H1 (cell line): ENCODE results near the gene GALE. TPM values are rescaled to one million over a fixed set of nuclear protein-coding genes. Genes with fewer than 3 reads are reported as not detected.
"Not testable (repeated sequence)": the region's sequence is repeated elsewhere in the genome, so short reads cannot be mapped to it uniquely, and the experiment has no call there.

Experiments
- CTCF ChIA-PET: fragments of 300-600 bp; sonication (Branson Sonifier 250); formaldehyde crosslinking; loops from one replicate; lab custom pipeline; 2021; ENCODE audit not compliant: partially characterized antibody; lab: Charles Lee
- POLR2A ChIA-PET: fragments of 300-600 bp; sonication (Branson Sonifier 250); formaldehyde crosslinking; loops from one replicate; lab custom pipeline; 2021; ENCODE audit warnings: inconsistent platforms; ENCODE audit not compliant: partially characterized antibody; lab: Charles Lee
- DNase-seq, 2 experiments: peaks; one replicate each; pipeline versions ENCODE4 v3.0.0 to v3.0.0-alpha.2; 2010 to 2022; ENCODE audit warnings: low spot score in 2 of 2, low read depth in 1 of 2, mixed read lengths in 1 of 2
- FAIRE-seq: peaks from 2 replicates; lab custom pipeline; 2011; peaks lifted over from hg19 to GRCh38; lab: Jason Lieb, UNC
- H2AFZ ChIP-seq: 2 replicates; pipeline ENCODE4 v1.8.1; 2012; ENCODE audit warnings: low read length, inconsistent platforms
- H2AK5ac ChIP-seq: 2 replicates; pipeline ENCODE4 v1.6.1; 2013; ENCODE audit warnings: low read depth, low read length
- H2BK120ac ChIP-seq: replicated peaks from 2 replicates; pipeline ENCODE3; 2013; ENCODE audit warnings: low read depth, low read length, inconsistent platforms
- H2BK12ac ChIP-seq: 2 replicates; pipeline ENCODE4 v1.6.1; 2013; ENCODE audit warnings: low read depth, low read length
- H2BK15ac ChIP-seq: 2 replicates; pipeline ENCODE4 v1.6.1; 2013; ENCODE audit warnings: low read length
- H2BK20ac ChIP-seq: 2 replicates; pipeline ENCODE4 v1.6.1; 2013; ENCODE audit warnings: low read length
- H2BK5ac ChIP-seq: 2 replicates; pipeline ENCODE4 v1.6.1; 2013; ENCODE audit warnings: low read depth, low read length
- H3K14ac ChIP-seq: 2 replicates; pipeline ENCODE4 v1.6.1; 2013; ENCODE audit warnings: inconsistent platforms; ENCODE audit not compliant: insufficient read length
- H3K18ac ChIP-seq: 2 replicates; pipeline ENCODE4 v1.6.1; 2013; ENCODE audit warnings: low read length; ENCODE audit errors: extremely low read depth
- H3K23ac ChIP-seq: 2 replicates; pipeline ENCODE4 v1.6.1; 2013; ENCODE audit warnings: inconsistent platforms; ENCODE audit not compliant: insufficient read length
- H3K23me2 ChIP-seq: 2 replicates; pipeline ENCODE4 v1.6.1; 2013; ENCODE audit warnings: low read depth, low read length
- H3K27ac ChIP-seq: 2 replicates; pipeline ENCODE4 v1.6.1; 2011; ENCODE audit warnings: low read depth, low read length, inconsistent platforms
- H3K27me3 ChIP-seq, 4 experiments: replicated peaks in 1 of 4; 1 replicate in 1 of 4; 2 replicates in 3 of 4; pipeline versions ENCODE4 v1.6.1 to v1.8.1; 2011 to 2013; ENCODE audit warnings: low read length in 3 of 4, mild to moderate bottlenecking in 3 of 4, inconsistent platforms in 2 of 4, mixed read lengths in 2 of 4, moderate library complexity in 1 of 4; ENCODE audit not compliant: control insufficient read depth in 3 of 4, insufficient read depth in 3 of 4; ENCODE audit errors: extremely low read depth in 1 of 4
- H3K36me3 ChIP-seq, 4 experiments: 2 replicates each; pipeline versions ENCODE4 v1.6.1 to v1.8.1; 2011 to 2013; ENCODE audit warnings: mild to moderate bottlenecking in 4 of 4, low read length in 3 of 4, moderate library complexity in 2 of 4, control low read depth in 1 of 4, inconsistent platforms in 1 of 4; ENCODE audit not compliant: insufficient read depth in 4 of 4, control insufficient read depth in 2 of 4
- H3K4ac ChIP-seq: replicated peaks from 2 replicates; pipeline ENCODE3; 2013; ENCODE audit warnings: low read length, low read depth, mixed read lengths, inconsistent platforms; ENCODE audit not compliant: insufficient read length
- H3K4me1 ChIP-seq, 4 experiments: replicated peaks in 1 of 4; 1 replicate in 1 of 4; 2 replicates in 3 of 4; pipeline versions ENCODE4 v1.6.1 to v1.8.1; 2011 to 2013; ENCODE audit warnings: low read length in 3 of 4, inconsistent platforms in 2 of 4, mixed read lengths in 1 of 4; ENCODE audit not compliant: insufficient read depth in 4 of 4, control insufficient read depth in 3 of 4
- H3K4me2 ChIP-seq, 2 experiments: 2 replicates each; pipeline versions ENCODE4 v1.6.1 to v1.8.1; 2011 to 2013; ENCODE audit warnings: low read depth in 2 of 2, low read length in 2 of 2, control low read depth in 1 of 2, inconsistent platforms in 1 of 2, mild to moderate bottlenecking in 1 of 2; ENCODE audit not compliant: insufficient read depth in 1 of 2
- H3K4me3 ChIP-seq, 4 experiments: fragments of 200-600, 300-600 bp in 1 of 4; sonication (generic), shearing (Covaris generic), sonication (Bioruptor Twin) in 1 of 4; 2 replicates each; pipeline versions ENCODE4 v1.5.1 to v1.8.1; 2011 to 2016; ENCODE audit warnings: low read length in 4 of 4, low read depth in 3 of 4, control low read depth in 2 of 4, inconsistent platforms in 2 of 4, mild to moderate bottlenecking in 2 of 4, mixed read lengths in 1 of 4, moderate library complexity in 1 of 4; ENCODE audit not compliant: insufficient read depth in 2 of 4; ENCODE audit errors: extremely low read depth in 1 of 4
- H3K56ac ChIP-seq: replicated peaks from 2 replicates; pipeline ENCODE3; 2013; ENCODE audit warnings: low read depth, mild to moderate bottlenecking, mixed read lengths, low read length, inconsistent platforms; ENCODE audit not compliant: insufficient read length
- H3K79me1 ChIP-seq: 2 replicates; pipeline ENCODE4 v1.6.1; 2013; ENCODE audit warnings: low read depth, low read length, control low read depth
- H3K79me2 ChIP-seq, 2 experiments: 2 replicates each; pipeline versions ENCODE4 v1.6.1 to v1.8.1; 2012 to 2013; ENCODE audit warnings: low read length in 2 of 2, mild to moderate bottlenecking in 2 of 2, inconsistent platforms in 1 of 2; ENCODE audit not compliant: insufficient read depth in 2 of 2, control insufficient read depth in 1 of 2
- H3K9ac ChIP-seq, 4 experiments: replicated peaks in 1 of 4; 1 replicate in 1 of 4; 2 replicates in 3 of 4; pipeline versions ENCODE4 v1.6.1 to v1.8.1; 2011 to 2013; ENCODE audit warnings: low read depth in 3 of 4, low read length in 3 of 4, control low read depth in 2 of 4, mild to moderate bottlenecking in 2 of 4, moderate library complexity in 2 of 4, inconsistent platforms in 1 of 4; ENCODE audit errors: extremely low read depth in 1 of 4
- H3K9me3 ChIP-seq, 2 experiments: 2 replicates each; pipeline versions ENCODE4 v1.6.1 to v1.8.1; 2012 to 2013; ENCODE audit warnings: mild to moderate bottlenecking in 2 of 2, moderate library complexity in 2 of 2, control low read depth in 1 of 2, inconsistent platforms in 1 of 2, low read depth in 1 of 2, low read length in 1 of 2, mixed read lengths in 1 of 2; ENCODE audit not compliant: insufficient read depth in 2 of 2
- H4K20me1 ChIP-seq, 2 experiments: replicated peaks in 1 of 2; 2 replicates each; pipeline versions ENCODE3 to v1.8.1; 2011 to 2013; ENCODE audit warnings: inconsistent platforms in 2 of 2, low read length in 2 of 2, mild to moderate bottlenecking in 1 of 2; ENCODE audit not compliant: insufficient read depth in 2 of 2, control insufficient read depth in 1 of 2
- H4K5ac ChIP-seq: 2 replicates; pipeline ENCODE4 v1.6.1; 2013; ENCODE audit warnings: low read length, low read depth, mixed read lengths, inconsistent platforms; ENCODE audit not compliant: insufficient read length
- H4K8ac ChIP-seq: 2 replicates; pipeline ENCODE4 v1.8.0; 2013; ENCODE audit warnings: mild to moderate bottlenecking, moderate library complexity, low read length, inconsistent platforms; ENCODE audit not compliant: insufficient read depth; ENCODE audit errors: extremely low read depth
- H4K91ac ChIP-seq: replicated peaks from 2 replicates; pipeline ENCODE3; 2013; ENCODE audit warnings: low read length, mixed read lengths, inconsistent platforms; ENCODE audit not compliant: insufficient read length
- CBX5 ChIP-seq: fragments of 300-800, 300-1000 bp; sonication (generic); IDR thresholded peaks from 2 replicates; pipeline ENCODE4 v1.7.1; 2016; ENCODE audit warnings: antibody characterized with exemption, low read length, low read depth
- EZH2 ChIP-seq: fragments of 200-600 bp; sonication (generic); IDR thresholded peaks from 2 replicates; pipeline ENCODE4 v1.7.1; 2012; ENCODE audit warnings: low read depth, mild to moderate bottlenecking, moderate library complexity, low read length, inconsistent platforms; ENCODE audit not compliant: severe bottlenecking
- GABPA ChIP-seq: IDR thresholded peaks from 2 replicates; pipeline ENCODE4 v1.6.1; 2011; ENCODE audit warnings: mild to moderate bottlenecking, low read length, moderate library complexity, borderline replicate concordance; ENCODE audit not compliant: insufficient read depth
- KDM5A ChIP-seq: fragments of 200-600 bp; IDR thresholded peaks from 2 replicates; pipeline ENCODE4 v1.7.1; 2012; ENCODE audit warnings: mild to moderate bottlenecking, low read length, inconsistent platforms, mixed read lengths
- MAFK ChIP-seq: IDR thresholded peaks from 2 replicates; pipeline ENCODE4 v1.6.1; 2012; ENCODE audit warnings: low read depth, mild to moderate bottlenecking, improper control_type of control experiment, low read length
- RNF2 ChIP-seq: fragments of 200-900, 300-1000 bp; sonication (generic); IDR thresholded peaks from 2 replicates; pipeline ENCODE4 v1.7.1; 2016; ENCODE audit warnings: borderline replicate concordance, low read depth, mild to moderate bottlenecking, antibody characterized with exemption, low read length; ENCODE audit not compliant: poor library complexity, severe bottlenecking; ENCODE audit errors: missing control alignments
- SRF ChIP-seq: IDR thresholded peaks from 2 replicates; pipeline ENCODE4 v1.6.1; 2011; ENCODE audit warnings: mild to moderate bottlenecking, low read depth, low read length, moderate library complexity
- TAF7 ChIP-seq: optimal IDR thresholded peaks from 2 replicates; pipeline ENCODE3; 2011; ENCODE audit warnings: low read depth, mild to moderate bottlenecking, inconsistent platforms, low read length, moderate library complexity, borderline replicate concordance
- TCF12 ChIP-seq: IDR thresholded peaks from 2 replicates; pipeline ENCODE4 v1.6.1; 2011; ENCODE audit warnings: low read depth, mild to moderate bottlenecking, low read length
- WGBS, 2 experiments: shearing (Covaris generic) in 1 of 2; methylation state at CpG; one replicate each; pipeline versions ENCODE4 v1.1.6 to v1.1.7; 2013 to 2015; ENCODE audit warnings: low lambda C conversion rate in 2 of 2, mixed read lengths in 2 of 2, inconsistent platforms in 1 of 2, low coverage in 1 of 2, missing lambda C conversion rate in 1 of 2; ENCODE audit not compliant: insufficient replicate concordance in 2 of 2, insufficient coverage in 1 of 2, insufficient read length in 1 of 2; ENCODE audit errors: extremely low coverage in 1 of 2, missing lambda C conversion rate in 1 of 2; 5-methylcytosine and 5-hydroxymethylcytosine counted together
- polyA plus RNA-seq, 7 experiments: library from polyadenylated mRNA; depleted of rRNA in 3 of 7; stranded (reverse) in 5 of 7; unstranded in 2 of 7; fragments of >200 nt in 5 of 7; fragments of 200-250 nt in 2 of 7; gene quantifications; 1 replicate in 5 of 7; 2 replicates in 1 of 7; 4 replicates in 1 of 7; pipeline versions ENCODE4 v1.2.1 to v1.2.3, GENCODE V29; 2011 to 2013; ENCODE audit warnings: missing spikeins in 2 of 7, mixed read lengths in 2 of 7
- total RNA-seq: library from RNA; stranded (reverse); fragmentation: NEBNext Ultra II Directional; extraction: Animal tissue kit (Norgen Biotek cat#: 25700); gene quantifications from 2 replicates; pipeline ENCODE4 v1.2.1, GENCODE V29; 2021

The GALE gene
- total and polyA plus RNA-seq, 2 of the 8 experiments (the other 6 are each of a cell fraction or from before 2014, with no cell fraction given): 26.0 to 33.9 TPM

GRCh38 chr1:23836037-23836436 lies 35.5 kb upstream of the GALE start (continued):
- no peak for TF ChIP-seq KDM5A
- TF ChIP-seq RNF2: no peak
- no peak for TF ChIP-seq CBX5
- no peak for TF ChIP-seq SRF
- no peak for TF ChIP-seq EZH2
- no peak for TF ChIP-seq GABPA
- TF ChIP-seq MAFK: no peak
- no peak for TF ChIP-seq TAF7
- no peak for TF ChIP-seq TCF12

- CTCF ChIA-PET: interaction anchor here (1.0 kb wide), 1 partner anchor 23 kb away, joined by 3 read pairs; no protein-coding TSS in a partner anchor
- H3K56ac ChIP-seq, H3K4ac ChIP-seq, DNase-seq, H3K4me2 ChIP-seq, H2BK120ac ChIP-seq, H3K27me3 ChIP-seq, H2AFZ ChIP-seq, H2BK12ac ChIP-seq, H3K14ac ChIP-seq, H3K23ac ChIP-seq, H3K36me3 ChIP-seq, H3K23me2 ChIP-seq, H3K9me3 ChIP-seq, H4K8ac ChIP-seq, H3K18ac ChIP-seq, FAIRE-seq, H3K4me3 ChIP-seq, H2BK15ac ChIP-seq, H3K79me1 ChIP-seq, H3K9ac ChIP-seq, H2BK5ac ChIP-seq, H4K20me1 ChIP-seq, H3K4me1 ChIP-seq, H4K5ac ChIP-seq, POLR2A ChIA-PET, H2AK5ac ChIP-seq, H2BK20ac ChIP-seq, H3K27ac ChIP-seq, H4K91ac ChIP-seq, H3K79me2 ChIP-seq: not testable (repeated sequence)
- WGBS, 2 experiments: 88% methylated on average over 6 of the region's 6 CpGs; no CpG with 5 or more reads in 1 of the 2 experiments
Observed at GRCh38 chr1:23834156-23834555, 33.6 kb upstream of the GALE start.
